HEK293 (cell line): ENCODE results near the gene PPRC1.

ENCODE experiments used
- KLF1 ChIP-seq: fragments of 450-650 bp; formaldehyde crosslinking; IDR thresholded peaks from 2 replicates; pipeline ENCODE4 v1.5.1; 2016; ENCODE audit warnings: missing biosample characterization, missing genetic modification characterization
- OSR2 ChIP-seq: fragments of 450-650 bp; formaldehyde crosslinking; IDR thresholded peaks from 2 replicates; pipeline ENCODE4 v1.5.1; 2016; ENCODE audit warnings: missing biosample characterization, missing genetic modification characterization
- PRDM1 ChIP-seq: fragments of 450-650 bp; formaldehyde crosslinking; IDR thresholded peaks from 2 replicates; pipeline ENCODE4; 2016; ENCODE audit warnings: missing biosample characterization, missing genetic modification characterization
- SP3 ChIP-seq: fragments of 450-650 bp; formaldehyde crosslinking; IDR thresholded peaks from 2 replicates; pipeline ENCODE4 v1.5.1; 2016; ENCODE audit warnings: missing biosample characterization, missing genetic modification characterization
- ZBTB17 ChIP-seq: fragments of 450-650 bp; formaldehyde crosslinking; IDR thresholded peaks from 2 replicates; pipeline ENCODE4 v1.5.1; 2016; ENCODE audit warnings: missing biosample characterization, missing genetic modification characterization
- ZBTB21 ChIP-seq: fragments of 450-650 bp; formaldehyde crosslinking; IDR thresholded peaks from 2 replicates; pipeline ENCODE4 v1.5.1; 2017; ENCODE audit warnings: missing biosample characterization, missing genetic modification characterization
- ZBTB48 ChIP-seq: fragments of 450-650 bp; formaldehyde crosslinking; IDR thresholded peaks from 2 replicates; pipeline ENCODE4 v1.5.1; 2016; ENCODE audit warnings: missing biosample characterization, missing genetic modification characterization
- ZNF10 ChIP-seq: fragments of 450-650 bp; formaldehyde crosslinking; IDR thresholded peaks from 2 replicates; pipeline ENCODE4 v1.5.1; 2017; ENCODE audit warnings: missing biosample characterization, missing genetic modification characterization
- ZNF121 ChIP-seq: fragments of 450-650 bp; formaldehyde crosslinking; IDR thresholded peaks from 2 replicates; pipeline ENCODE4 v1.5.1; 2016; ENCODE audit warnings: missing biosample characterization, missing genetic modification characterization
- ZNF521 ChIP-seq: fragments of 450-650 bp; formaldehyde crosslinking; IDR thresholded peaks from 2 replicates; pipeline ENCODE4 v1.5.1; 2017; ENCODE audit warnings: missing biosample characterization, mild to moderate bottlenecking, missing genetic modification characterization
- ZNF558 ChIP-seq: fragments of 450-650 bp; formaldehyde crosslinking; IDR thresholded peaks from 2 replicates; pipeline ENCODE4 v1.5.1; 2016; ENCODE audit warnings: missing biosample characterization, missing genetic modification characterization
- ZNF571 ChIP-seq: fragments of 450-650 bp; formaldehyde crosslinking; IDR thresholded peaks from 2 replicates; pipeline ENCODE4 v1.5.0; 2017; ENCODE audit warnings: missing biosample characterization, missing genetic modification characterization
- ZNF660 ChIP-seq: fragments of 450-650 bp; IDR thresholded peaks from 2 replicates; pipeline ENCODE4 v1.5.1; 2018; ENCODE audit warnings: missing biosample characterization, mild to moderate bottlenecking, missing genetic modification characterization
- ZNF747 ChIP-seq: fragments of 450-650 bp; formaldehyde crosslinking; IDR thresholded peaks from 2 replicates; pipeline ENCODE4 v1.5.1; 2016; ENCODE audit warnings: missing biosample characterization, missing genetic modification characterization
- ZNF791 ChIP-seq: fragments of 450-650 bp; formaldehyde crosslinking; IDR thresholded peaks from 2 replicates; pipeline ENCODE4 v1.5.1; 2016; ENCODE audit warnings: missing biosample characterization, missing genetic modification characterization
- ZNF830 ChIP-seq: fragments of 450-650 bp; IDR thresholded peaks from 2 replicates; pipeline ENCODE4 v1.5.0; 2018; ENCODE audit warnings: missing biosample characterization, missing genetic modification characterization, low read depth, mild to moderate bottlenecking, moderate library complexity
- ZNF843 ChIP-seq: fragments of 450-650 bp; formaldehyde crosslinking; IDR thresholded peaks from 2 replicates; pipeline ENCODE4 v1.5.1; 2016; ENCODE audit warnings: missing biosample characterization, missing genetic modification characterization
- ZSCAN16 ChIP-seq: fragments of 450-650 bp; formaldehyde crosslinking; IDR thresholded peaks from 2 replicates; pipeline ENCODE4 v1.5.1; 2016; ENCODE audit warnings: missing biosample characterization, missing genetic modification characterization
- ZXDB ChIP-seq: fragments of 450-650 bp; formaldehyde crosslinking; IDR thresholded peaks from 2 replicates; pipeline ENCODE4 v1.5.1; 2016; ENCODE audit warnings: missing biosample characterization, missing genetic modification characterization
- TF ChIP-seq, protein P1 (sequence below): fragments of 450-650 bp; formaldehyde crosslinking; IDR thresholded peaks from 2 replicates; pipeline ENCODE4 v1.5.1; 2016; ENCODE audit warnings: missing biosample characterization, missing genetic modification characterization
- TF ChIP-seq, protein P2 (sequence below): fragments of 450-650 bp; formaldehyde crosslinking; IDR thresholded peaks from 2 replicates; pipeline ENCODE4 v1.5.1; 2016; ENCODE audit warnings: missing biosample characterization, missing genetic modification characterization, borderline replicate concordance
- TF ChIP-seq, protein P3 (sequence below): fragments of 450-650 bp; formaldehyde crosslinking; IDR thresholded peaks from 2 replicates; pipeline ENCODE4 v1.5.1; 2017; ENCODE audit warnings: missing biosample characterization, missing genetic modification characterization
- TF ChIP-seq, protein P4 (sequence below): fragments of 450-650 bp; formaldehyde crosslinking; optimal IDR thresholded peaks from 2 replicates; pipeline ENCODE3; 2016; ENCODE audit warnings: missing biosample characterization, mild to moderate bottlenecking, missing genetic modification characterization
- TF ChIP-seq, protein P5 (sequence below): fragments of 450-650 bp; formaldehyde crosslinking; IDR thresholded peaks from 2 replicates; pipeline ENCODE4 v1.5.1; 2017; ENCODE audit warnings: missing biosample characterization, missing genetic modification characterization
- TF ChIP-seq, protein P6 (sequence below): fragments of 450-650 bp; formaldehyde crosslinking; IDR thresholded peaks from 2 replicates; pipeline ENCODE4 v1.5.1; 2016; ENCODE audit warnings: missing biosample characterization, missing genetic modification characterization

The PPRC1 gene

DNA sequence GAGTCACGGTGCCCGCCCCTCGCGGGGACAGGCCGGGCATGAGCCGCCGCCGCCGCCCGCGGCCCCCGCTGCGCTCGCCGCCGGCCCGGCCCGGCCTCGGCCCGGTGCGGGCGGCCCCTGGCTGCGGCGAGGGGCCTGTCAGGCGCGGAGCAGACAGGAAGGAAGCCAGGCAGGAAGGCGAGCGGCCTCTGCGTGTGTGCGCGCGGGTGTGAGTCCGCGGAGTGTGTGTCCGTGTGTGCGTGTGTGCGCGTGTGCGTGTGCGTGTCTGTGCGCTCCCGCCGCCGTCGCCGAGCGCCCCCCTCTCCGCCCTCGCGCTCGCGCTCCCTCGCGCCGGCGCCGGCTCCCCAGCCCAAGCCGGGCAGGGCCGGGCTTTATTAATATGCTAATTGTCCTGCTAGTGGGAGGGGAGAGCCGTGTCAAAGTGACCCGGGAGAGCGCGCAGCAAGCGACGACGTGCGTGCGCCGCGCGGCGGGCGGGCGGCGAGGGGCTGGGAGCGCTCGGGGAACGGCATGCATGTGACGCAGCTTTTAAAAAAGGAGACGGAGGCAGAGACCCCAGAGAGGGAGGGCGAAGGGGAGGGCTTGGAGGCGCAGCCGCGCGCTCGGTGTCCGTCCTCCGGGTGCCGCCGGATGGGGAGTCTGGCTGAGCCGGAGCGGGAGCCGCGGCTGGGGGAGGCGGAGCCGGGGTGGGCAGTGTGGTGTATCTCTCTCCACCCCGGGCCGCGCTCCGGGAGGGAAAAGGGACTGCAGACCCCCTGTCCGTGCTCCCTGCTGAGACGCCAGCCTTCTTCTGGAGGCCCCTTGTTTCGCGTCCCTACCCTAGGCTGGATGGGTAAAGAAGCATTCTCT, 12.5 kb upstream of the PPRC1 start, which contains the start of gene LDB1 (continued):
- no peak for TF ChIP-seq ZNF10 (tag by site-specific recombination)
- no peak for TF ChIP-seq PRDM1 (tag by site-specific recombination)
- TF ChIP-seq ZXDB: peak; percentile 66; the same call in 1 of the 2 replicates
- TF ChIP-seq, protein P1, sequence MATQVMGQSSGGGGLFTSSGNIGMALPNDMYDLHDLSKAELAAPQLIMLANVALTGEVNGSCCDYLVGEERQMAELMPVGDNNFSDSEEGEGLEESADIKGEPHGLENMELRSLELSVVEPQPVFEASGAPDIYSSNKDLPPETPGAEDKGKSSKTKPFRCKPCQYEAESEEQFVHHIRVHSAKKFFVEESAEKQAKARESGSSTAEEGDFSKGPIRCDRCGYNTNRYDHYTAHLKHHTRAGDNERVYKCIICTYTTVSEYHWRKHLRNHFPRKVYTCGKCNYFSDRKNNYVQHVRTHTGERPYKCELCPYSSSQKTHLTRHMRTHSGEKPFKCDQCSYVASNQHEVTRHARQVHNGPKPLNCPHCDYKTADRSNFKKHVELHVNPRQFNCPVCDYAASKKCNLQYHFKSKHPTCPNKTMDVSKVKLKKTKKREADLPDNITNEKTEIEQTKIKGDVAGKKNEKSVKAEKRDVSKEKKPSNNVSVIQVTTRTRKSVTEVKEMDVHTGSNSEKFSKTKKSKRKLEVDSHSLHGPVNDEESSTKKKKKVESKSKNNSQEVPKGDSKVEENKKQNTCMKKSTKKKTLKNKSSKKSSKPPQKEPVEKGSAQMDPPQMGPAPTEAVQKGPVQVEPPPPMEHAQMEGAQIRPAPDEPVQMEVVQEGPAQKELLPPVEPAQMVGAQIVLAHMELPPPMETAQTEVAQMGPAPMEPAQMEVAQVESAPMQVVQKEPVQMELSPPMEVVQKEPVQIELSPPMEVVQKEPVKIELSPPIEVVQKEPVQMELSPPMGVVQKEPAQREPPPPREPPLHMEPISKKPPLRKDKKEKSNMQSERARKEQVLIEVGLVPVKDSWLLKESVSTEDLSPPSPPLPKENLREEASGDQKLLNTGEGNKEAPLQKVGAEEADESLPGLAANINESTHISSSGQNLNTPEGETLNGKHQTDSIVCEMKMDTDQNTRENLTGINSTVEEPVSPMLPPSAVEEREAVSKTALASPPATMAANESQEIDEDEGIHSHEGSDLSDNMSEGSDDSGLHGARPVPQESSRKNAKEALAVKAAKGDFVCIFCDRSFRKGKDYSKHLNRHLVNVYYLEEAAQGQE (tag by site-specific recombination): 0 out of 2 replicates have a peak, but pooled peaks have one; percentile 8
- 0 out of 2 replicates have a peak, but pooled peaks have one; percentile 35 for TF ChIP-seq ZBTB21 (tag by site-specific recombination)
- no peak for TF ChIP-seq ZNF791 (tag by site-specific recombination)
- no peak for TF ChIP-seq ZSCAN16 (tag by site-specific recombination)
- peak; percentile 23; the same call in 1 of the 2 replicates for TF ChIP-seq ZBTB17 (tag by site-specific recombination)
- no peak for TF ChIP-seq KLF1
- TF ChIP-seq ZNF747: no peak
- TF ChIP-seq ZNF558 (tag by site-specific recombination): no peak
- TF ChIP-seq, protein P2, sequence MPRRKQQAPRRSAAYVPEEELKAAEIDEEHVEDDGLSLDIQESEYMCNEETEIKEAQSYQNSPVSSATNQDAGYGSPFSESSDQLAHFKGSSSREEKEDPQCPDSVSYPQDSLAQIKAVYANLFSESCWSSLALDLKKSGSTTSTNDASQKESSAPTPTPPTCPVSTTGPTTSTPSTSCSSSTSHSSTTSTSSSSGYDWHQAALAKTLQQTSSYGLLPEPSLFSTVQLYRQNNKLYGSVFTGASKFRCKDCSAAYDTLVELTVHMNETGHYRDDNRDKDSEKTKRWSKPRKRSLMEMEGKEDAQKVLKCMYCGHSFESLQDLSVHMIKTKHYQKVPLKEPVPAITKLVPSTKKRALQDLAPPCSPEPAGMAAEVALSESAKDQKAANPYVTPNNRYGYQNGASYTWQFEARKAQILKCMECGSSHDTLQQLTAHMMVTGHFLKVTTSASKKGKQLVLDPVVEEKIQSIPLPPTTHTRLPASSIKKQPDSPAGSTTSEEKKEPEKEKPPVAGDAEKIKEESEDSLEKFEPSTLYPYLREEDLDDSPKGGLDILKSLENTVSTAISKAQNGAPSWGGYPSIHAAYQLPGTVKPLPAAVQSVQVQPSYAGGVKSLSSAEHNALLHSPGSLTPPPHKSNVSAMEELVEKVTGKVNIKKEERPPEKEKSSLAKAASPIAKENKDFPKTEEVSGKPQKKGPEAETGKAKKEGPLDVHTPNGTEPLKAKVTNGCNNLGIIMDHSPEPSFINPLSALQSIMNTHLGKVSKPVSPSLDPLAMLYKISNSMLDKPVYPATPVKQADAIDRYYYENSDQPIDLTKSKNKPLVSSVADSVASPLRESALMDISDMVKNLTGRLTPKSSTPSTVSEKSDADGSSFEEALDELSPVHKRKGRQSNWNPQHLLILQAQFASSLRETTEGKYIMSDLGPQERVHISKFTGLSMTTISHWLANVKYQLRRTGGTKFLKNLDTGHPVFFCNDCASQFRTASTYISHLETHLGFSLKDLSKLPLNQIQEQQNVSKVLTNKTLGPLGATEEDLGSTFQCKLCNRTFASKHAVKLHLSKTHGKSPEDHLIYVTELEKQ (tag by site-specific recombination): no peak
- TF ChIP-seq ZNF843 (tag by site-specific recombination): peak; percentile 50; the same call in 1 of the 2 replicates
- TF ChIP-seq, protein P3, sequence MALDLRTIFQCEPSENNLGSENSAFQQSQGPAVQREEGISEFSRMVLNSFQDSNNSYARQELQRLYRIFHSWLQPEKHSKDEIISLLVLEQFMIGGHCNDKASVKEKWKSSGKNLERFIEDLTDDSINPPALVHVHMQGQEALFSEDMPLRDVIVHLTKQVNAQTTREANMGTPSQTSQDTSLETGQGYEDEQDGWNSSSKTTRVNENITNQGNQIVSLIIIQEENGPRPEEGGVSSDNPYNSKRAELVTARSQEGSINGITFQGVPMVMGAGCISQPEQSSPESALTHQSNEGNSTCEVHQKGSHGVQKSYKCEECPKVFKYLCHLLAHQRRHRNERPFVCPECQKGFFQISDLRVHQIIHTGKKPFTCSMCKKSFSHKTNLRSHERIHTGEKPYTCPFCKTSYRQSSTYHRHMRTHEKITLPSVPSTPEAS (tag by site-specific recombination): peak; percentile 34; the same call in 1 of the 2 replicates
- TF ChIP-seq SP3 (tag by site-specific recombination): peak; percentile 82
- TF ChIP-seq ZNF660: peak; percentile 68; the same call in 1 of the 2 replicates
- no peak for TF ChIP-seq ZNF521 (tag by site-specific recombination)
- TF ChIP-seq, protein P4, sequence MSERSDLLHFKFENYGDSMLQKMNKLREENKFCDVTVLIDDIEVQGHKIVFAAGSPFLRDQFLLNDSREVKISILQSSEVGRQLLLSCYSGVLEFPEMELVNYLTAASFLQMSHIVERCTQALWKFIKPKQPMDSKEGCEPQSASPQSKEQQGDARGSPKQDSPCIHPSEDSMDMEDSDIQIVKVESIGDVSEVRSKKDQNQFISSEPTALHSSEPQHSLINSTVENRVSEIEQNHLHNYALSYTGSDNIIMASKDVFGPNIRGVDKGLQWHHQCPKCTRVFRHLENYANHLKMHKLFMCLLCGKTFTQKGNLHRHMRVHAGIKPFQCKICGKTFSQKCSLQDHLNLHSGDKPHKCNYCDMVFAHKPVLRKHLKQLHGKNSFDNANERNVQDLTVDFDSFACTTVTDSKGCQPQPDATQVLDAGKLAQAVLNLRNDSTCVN: peak; percentile 89
- no peak for TF ChIP-seq ZNF121
- TF ChIP-seq ZBTB48 (tag by site-specific recombination): peak; percentile 82
- TF ChIP-seq, protein P5, sequence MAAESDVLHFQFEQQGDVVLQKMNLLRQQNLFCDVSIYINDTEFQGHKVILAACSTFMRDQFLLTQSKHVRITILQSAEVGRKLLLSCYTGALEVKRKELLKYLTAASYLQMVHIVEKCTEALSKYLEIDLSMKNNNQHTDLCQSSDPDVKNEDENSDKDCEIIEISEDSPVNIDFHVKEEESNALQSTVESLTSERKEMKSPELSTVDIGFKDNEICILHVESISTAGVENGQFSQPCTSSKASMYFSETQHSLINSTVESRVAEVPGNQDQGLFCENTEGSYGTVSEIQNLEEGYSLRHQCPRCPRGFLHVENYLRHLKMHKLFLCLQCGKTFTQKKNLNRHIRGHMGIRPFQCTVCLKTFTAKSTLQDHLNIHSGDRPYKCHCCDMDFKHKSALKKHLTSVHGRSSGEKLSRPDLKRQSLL (tag by site-specific recombination): no peak
- no peak for TF ChIP-seq OSR2
- no peak for TF ChIP-seq ZNF830
- TF ChIP-seq, protein P6, sequence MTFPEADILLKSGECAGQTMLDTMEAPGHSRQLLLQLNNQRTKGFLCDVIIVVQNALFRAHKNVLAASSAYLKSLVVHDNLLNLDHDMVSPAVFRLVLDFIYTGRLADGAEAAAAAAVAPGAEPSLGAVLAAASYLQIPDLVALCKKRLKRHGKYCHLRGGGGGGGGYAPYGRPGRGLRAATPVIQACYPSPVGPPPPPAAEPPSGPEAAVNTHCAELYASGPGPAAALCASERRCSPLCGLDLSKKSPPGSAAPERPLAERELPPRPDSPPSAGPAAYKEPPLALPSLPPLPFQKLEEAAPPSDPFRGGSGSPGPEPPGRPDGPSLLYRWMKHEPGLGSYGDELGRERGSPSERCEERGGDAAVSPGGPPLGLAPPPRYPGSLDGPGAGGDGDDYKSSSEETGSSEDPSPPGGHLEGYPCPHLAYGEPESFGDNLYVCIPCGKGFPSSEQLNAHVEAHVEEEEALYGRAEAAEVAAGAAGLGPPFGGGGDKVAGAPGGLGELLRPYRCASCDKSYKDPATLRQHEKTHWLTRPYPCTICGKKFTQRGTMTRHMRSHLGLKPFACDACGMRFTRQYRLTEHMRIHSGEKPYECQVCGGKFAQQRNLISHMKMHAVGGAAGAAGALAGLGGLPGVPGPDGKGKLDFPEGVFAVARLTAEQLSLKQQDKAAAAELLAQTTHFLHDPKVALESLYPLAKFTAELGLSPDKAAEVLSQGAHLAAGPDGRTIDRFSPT (tag by site-specific recombination): no peak
- TF ChIP-seq ZNF571: no peak
